Activated CD8-positive, alpha-beta memory T cell treated with anti-CD3 and anti-CD28 coated beads for 36 hours (primary cell): ENCODE data around the gene RASA3. TPM values are rescaled to one million over a fixed set of nuclear protein-coding genes. Genes with fewer than 3 reads are reported as not detected.

ENCODE experiments used
- CTCF ChIA-PET: fragments of 350-600 bp; sonication (Branson Sonifier 250); formaldehyde crosslinking; loops from one replicate; lab custom pipeline; 2021; ENCODE audit warnings: antibody characterized with exemption; lab: Charles Lee
- POLR2A ChIA-PET: fragments of 350-600 bp; sonication (Branson Sonifier 250); formaldehyde crosslinking; loops from one replicate; lab custom pipeline; 2021; ENCODE audit warnings: antibody characterized with exemption; lab: Charles Lee
- total RNA-seq, 2 experiments: library from RNA; stranded (reverse); gene quantifications; one replicate each; pipeline ENCODE4 v1.2.3, GENCODE V29; 2021

Gene RASA3
- total RNA-seq, 2 experiments from 2014 or later = 22.1 to 22.5 TPM

DNA sequence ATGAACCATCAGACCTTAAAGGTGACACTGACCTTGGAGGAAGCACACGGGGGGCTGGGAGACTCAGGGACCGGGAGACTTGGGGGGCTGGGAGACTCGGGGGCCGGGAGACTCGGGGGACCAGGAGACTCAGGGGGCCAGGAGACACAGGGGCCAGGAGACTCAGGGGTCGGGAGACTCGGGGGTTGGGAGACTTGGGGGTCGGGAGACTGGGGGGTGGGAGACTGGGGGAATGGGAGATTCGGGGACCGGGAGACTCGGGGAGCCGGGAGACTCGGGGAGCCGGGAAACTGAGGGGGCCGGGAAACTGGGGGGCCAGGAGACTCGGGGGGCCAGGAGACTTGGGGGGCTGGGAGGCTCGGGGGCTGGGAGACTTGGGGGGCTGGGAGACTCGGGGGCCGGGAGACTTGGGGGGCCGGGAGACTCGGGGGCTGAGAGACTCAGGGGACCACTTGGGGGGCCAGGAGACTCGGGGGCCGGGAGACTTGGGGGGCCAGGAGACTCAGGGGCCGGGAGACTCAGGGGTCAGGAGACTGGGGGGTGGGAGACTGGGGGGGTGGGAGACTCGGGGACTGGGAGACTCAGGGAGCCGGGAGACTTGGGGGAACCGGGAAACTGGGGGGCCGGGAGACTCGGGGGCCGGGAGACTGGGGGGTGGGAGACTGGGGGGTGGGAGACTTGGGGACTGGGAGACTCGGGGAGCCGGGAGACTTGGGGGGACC lies 62.9 kb downstream of the RASA3 start:
- CTCF ChIA-PET = no interaction called here
- POLR2A ChIA-PET = no interaction called here

GRCh38 chr13:114068656-114069318 lies 63.6 kb downstream of the RASA3 start:
- CTCF ChIA-PET = interaction anchor here (1.8 kb wide), 1 partner anchor 60 kb away, joined by 5 read pairs; no protein-coding TSS in a partner anchor
- POLR2A ChIA-PET = interaction anchor here (1.4 kb wide), 1 partner anchor 158 kb away, joined by 5 read pairs; no protein-coding TSS in a partner anchor

DNA sequence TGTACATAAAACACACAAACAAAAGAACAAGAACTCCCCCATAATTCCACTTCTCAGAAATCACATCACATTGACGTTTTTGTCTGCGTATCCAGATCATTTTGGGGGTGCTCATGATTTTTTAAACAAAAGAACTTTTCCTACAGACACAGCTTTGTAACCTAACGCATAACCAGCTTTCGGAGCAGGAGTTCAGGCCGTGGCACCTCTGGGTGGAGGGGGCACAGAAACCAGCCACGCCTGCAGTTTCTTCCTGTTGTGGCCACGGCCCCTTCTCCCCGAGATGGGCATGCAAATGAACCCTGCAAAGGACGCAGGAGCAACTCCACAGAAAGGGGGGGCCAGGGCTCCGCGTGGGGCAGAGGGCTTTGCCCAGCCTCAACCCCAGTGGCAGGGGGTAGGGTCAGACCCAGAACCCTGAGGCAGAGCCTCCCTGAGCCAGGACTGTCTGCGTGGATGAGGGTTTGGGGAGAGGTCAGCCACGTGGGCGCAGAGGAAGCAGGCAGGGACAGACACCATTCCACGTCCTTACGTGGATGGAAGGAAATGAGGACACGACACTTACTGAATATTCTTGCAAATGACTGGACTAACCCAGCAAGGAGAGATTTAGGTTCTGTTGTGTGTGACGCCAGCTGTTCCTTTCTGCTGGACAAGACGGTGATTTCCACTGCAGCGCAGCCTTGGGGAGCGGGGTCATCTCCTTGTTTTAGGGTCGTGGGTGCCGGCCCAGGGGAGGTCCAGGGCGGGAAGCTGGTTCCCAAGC lies 64.4 kb downstream of the RASA3 start:
- CTCF ChIA-PET = interaction anchor here (1.7 to 1.8 kb wide), 2 partner anchors 42 to 61 kb away, joined by 5 read pairs; no protein-coding TSS in a partner anchor

DNA sequence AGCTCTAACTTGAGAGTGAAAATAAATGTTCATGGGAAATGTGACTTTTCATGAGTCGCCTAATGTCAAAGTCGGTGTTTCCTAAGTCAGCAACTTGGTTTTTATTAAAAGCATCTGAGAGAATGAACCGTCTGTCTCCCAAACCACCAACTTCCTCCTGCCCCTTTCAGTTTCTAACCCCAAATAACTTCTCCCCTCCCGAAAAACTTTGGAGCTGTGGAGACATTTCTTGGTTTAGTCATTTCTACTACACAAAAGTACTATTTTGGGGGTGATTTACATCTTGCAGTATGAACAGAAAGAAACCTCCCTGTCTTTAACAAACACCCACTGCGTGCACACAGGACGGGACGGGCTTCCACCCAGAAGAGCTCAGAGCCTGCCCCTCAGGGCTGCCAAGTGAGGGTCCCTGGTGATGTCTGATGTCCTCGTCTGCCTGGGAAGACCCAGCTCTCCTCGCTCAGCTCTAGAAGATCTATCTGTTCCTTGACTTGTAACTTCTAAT lies 65.0 kb downstream of the RASA3 start:
- POLR2A ChIA-PET = interaction anchor here (0.6 to 4.0 kb wide), 6 partner anchors 18 to 222 kb away, joined by 3 to 19 read pairs (median 4); no protein-coding TSS in a partner anchor
- CTCF ChIA-PET = interaction anchor here (1.7 to 1.8 kb wide), 2 partner anchors 43 to 62 kb away, joined by 5 read pairs; no protein-coding TSS in a partner anchor

More for the DNA sequence above, 64.4 kb downstream of the RASA3 start:
- POLR2A ChIA-PET = interaction anchor here (1.0 to 4.0 kb wide), 4 partner anchors 28 to 158 kb away, joined by 3 to 19 read pairs (median 4); no protein-coding TSS in a partner anchor

GRCh38 chr13:114066956-114067355 lies 65.5 kb downstream of the RASA3 start:
- POLR2A ChIA-PET = interaction anchor here (0.6 to 4.0 kb wide), 6 partner anchors 18 to 223 kb away, joined by 3 to 19 read pairs (median 4); no protein-coding TSS in a partner anchor
- CTCF ChIA-PET = interaction anchor here (1.7 to 1.8 kb wide), 3 partner anchors 44 to 159 kb away, joined by 4 to 5 read pairs (median 5); no protein-coding TSS in a partner anchor

- ChIA-PET CTCF (interaction anchor here (1.0 to 2.2 kb wide), 5 partner anchors 44 to 160 kb away, joined by 3 to 9 read pairs (median 4); no protein-coding TSS in a partner anchor), POLR2A (interaction anchor here (1.2 to 4.0 kb wide), 4 partner anchors 17 to 82 kb away, joined by 5 to 19 read pairs (median 8); no protein-coding TSS in a partner anchor)
Observed at GRCh38 chr13:114065926-114066774, 66.3 kb downstream of the RASA3 start.

DNA sequence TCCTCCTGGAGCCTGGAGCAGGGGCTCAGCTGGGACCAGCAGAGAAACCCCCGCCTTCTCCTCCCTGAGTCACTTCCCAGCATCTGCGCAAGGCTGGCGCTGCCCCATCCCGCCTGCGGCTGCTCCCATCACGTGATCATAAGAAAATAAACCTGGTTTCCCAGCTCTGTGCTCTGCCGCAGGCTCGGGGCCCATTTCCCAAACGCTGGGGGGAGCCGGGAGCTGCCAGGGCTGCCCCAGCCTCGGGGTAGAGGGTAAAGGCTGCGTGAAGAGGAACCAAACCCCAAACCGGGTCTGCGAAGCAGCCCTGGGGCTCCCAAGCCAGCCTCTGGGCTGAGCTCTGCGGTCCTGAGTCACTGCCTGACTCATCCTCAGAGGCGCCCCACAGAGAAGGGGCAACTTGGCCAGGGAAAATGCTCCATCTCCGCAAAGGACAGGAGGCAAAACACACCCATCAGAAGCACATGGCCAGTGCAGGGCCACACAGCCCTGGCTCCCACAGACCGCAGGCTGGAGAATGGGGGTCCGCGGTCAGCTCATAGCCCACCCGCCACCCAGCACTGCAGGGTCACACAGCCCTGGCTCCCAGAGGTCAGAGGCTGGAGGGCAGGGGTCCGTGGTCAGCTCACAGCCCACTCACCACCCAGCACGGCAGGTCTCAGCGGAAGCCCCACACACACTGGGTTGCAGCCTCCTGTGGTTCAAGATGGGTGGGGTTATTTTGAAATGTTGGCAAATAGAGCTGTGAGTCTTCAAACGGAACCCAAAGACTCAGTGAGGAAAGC lies 67.1 kb downstream of the RASA3 start:
- ChIA-PET CTCF (interaction anchor here (0.9 to 2.2 kb wide), 6 partner anchors 16 to 161 kb away, joined by 3 to 9 read pairs (median 4); no protein-coding TSS in a partner anchor), POLR2A (interaction anchor here (1.0 to 4.0 kb wide), 5 partner anchors 16 to 83 kb away, joined by 4 to 19 read pairs (median 7); no protein-coding TSS in a partner anchor)

GRCh38 chr13:114064450-114065140 lies 67.8 kb downstream of the RASA3 start:
- ChIA-PET POLR2A (interaction anchor here (1.0 to 4.0 kb wide), 4 partner anchors 15 to 84 kb away, joined by 4 to 19 read pairs (median 8); no protein-coding TSS in a partner anchor), CTCF (interaction anchor here (0.9 to 2.2 kb wide), 3 partner anchors 15 to 62 kb away, joined by 3 to 9 read pairs (median 7); no protein-coding TSS in a partner anchor)

- ChIA-PET POLR2A (interaction anchor here (4.0 kb wide), 1 partner anchor 67 kb away, joined by 19 read pairs; no protein-coding TSS in a partner anchor), CTCF (interaction anchor here (2.2 kb wide), 1 partner anchor 63 kb away, joined by 7 read pairs; no protein-coding TSS in a partner anchor)
Observed at GRCh38 chr13:114063545-114064449, 68.6 kb downstream of the RASA3 start.

- POLR2A ChIA-PET = no interaction called here
- CTCF ChIA-PET = no interaction called here
Observed at GRCh38 chr13:114062754-114063153, 69.7 kb downstream of the RASA3 start.

DNA sequence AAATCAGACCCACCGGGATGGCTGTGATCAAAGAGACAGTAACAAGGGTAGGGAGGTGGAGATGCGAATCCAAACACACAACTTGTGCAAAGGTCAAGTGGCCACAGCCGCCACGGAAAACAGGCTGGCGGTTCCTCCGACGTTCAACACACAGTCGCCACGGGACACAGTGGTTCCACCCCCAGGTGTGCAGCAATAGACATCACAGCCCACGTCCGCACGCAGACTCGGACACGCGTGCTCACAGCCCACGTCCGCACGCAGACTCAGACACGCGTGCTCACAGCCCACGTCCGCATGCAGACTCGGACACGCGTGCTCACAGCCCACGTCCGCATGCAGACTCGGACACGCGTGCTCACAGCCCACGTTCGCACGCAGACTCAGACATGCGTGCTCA lies 70.1 kb downstream of the RASA3 start:
- ChIA-PET POLR2A (no interaction called here), CTCF (no interaction called here)

- ChIA-PET CTCF (no interaction called here), POLR2A (interaction anchor here (0.6 to 0.7 kb wide), 2 partner anchors 28 to 217 kb away, joined by 3 to 4 read pairs; no protein-coding TSS in a partner anchor)
Observed at GRCh38 chr13:114061744-114062143, 70.7 kb downstream of the RASA3 start.

DNA sequence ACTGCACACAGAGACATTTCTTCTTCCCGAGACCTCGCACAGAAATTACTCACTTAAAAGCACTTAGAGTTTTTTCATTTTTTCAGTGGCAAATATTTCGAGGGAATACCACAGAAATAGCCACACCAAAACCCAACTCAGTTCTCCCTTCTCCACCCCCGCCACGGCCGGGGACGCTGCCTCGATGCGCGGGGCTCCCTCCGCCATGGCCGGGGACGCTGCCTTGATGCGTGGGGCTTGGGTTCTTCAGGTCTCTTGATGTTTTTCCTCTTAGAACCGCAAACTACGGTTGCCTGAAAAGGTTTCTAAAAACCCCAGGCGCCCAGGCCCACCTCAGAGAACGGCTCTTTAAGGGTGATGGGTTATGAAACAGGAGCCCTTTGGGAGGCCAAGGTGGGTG lies 71.4 kb downstream of the RASA3 start:
- ChIA-PET POLR2A (no interaction called here), CTCF (no interaction called here)

- POLR2A ChIA-PET = no interaction called here
- CTCF ChIA-PET = no interaction called here
Observed at GRCh38 chr13:114059946-114060860, 72.2 kb downstream of the RASA3 start.
